Left lung (tissue), 10 donors: ENCODE results near the gene MRTFB. TPM values are rescaled to one million over a fixed set of nuclear protein-coding genes. Genes with fewer than 3 reads are reported as not detected.

Source experiments
- ATAC-seq: fragments of 200-7000 bp; cut with Tn5 transposase; one replicate; pipeline ENCODE4 v1.9.1; 2020; ENCODE audit warnings: moderate library complexity
- DNase-seq, 4 donors: peaks; one replicate each; pipeline ENCODE4 v3.0.0-alpha.2; 2013 to 2020
- H3K27ac ChIP-seq, 2 donors: fragments of 200-600 bp; sonication (generic) in 1 of 2; one replicate each; pipeline versions ENCODE4 v1.5.0 to v1.8.0; 2020 to 2021
- H3K27me3 ChIP-seq, 2 donors: fragments of 200-600 bp; sonication (generic) in 1 of 2; one replicate each; pipeline versions ENCODE4 v1.5.0 to v1.8.0; 2020 to 2021
- H3K36me3 ChIP-seq, 2 donors: fragments of 200-600 bp; sonication (generic) in 1 of 2; one replicate each; pipeline versions ENCODE4 v1.5.0 to v1.8.0; 2020 to 2021
- H3K4me1 ChIP-seq, 2 donors: fragments of 200-600 bp; one replicate each; pipeline ENCODE4 v1.8.0; 2021
- H3K4me3 ChIP-seq, 2 donors: fragments of 200-600 bp; sonication (generic) in 1 of 2; one replicate each; pipeline versions ENCODE4 v1.5.0 to v1.8.0; 2020 to 2021; ENCODE audit warnings: mild to moderate bottlenecking in 1 of 2
- H3K9me3 ChIP-seq, 2 donors: fragments of 200-600 bp; sonication (generic) in 1 of 2; one replicate each; pipeline versions ENCODE4 v1.5.0 to v1.8.0; 2020 to 2021
- CTCF ChIP-seq, 2 donors: fragments of 200-600 bp; sonication (generic) in 1 of 2; IDR thresholded peaks; one replicate each; pipeline versions ENCODE4 v1.5.0 to v1.8.0; 2021; ENCODE audit warnings: antibody characterized with exemption in 2 of 2
- intact Hi-C, 2 donors: fragments of 100-400 bp; cut with DNase I; formaldehyde crosslinking; loops; one replicate each; pipeline versions ENCODE4 v1.11.2 to v1.14.2; 2022
- polyA plus RNA-seq, 6 donors: library from polyadenylated mRNA; unstranded; fragments of 120-200 nt; gene quantifications; one replicate each; pipeline ENCODE4 v1.2.1, GENCODE V29; 2013; ENCODE audit not compliant: insufficient read length in 6 of 6
- total RNA-seq, 2 donors: library from RNA; stranded (reverse); fragmentation: NEBNext Ultra II Directional; extraction: Animal tissue kit (Norgen Biotek cat#: 25700); gene quantifications; one replicate each; pipeline ENCODE4 v1.2.1, GENCODE V29; 2021
- donor health status: DM: no; HTN: yes; CAD: no.
- donor health status: DM: no; HTN: no; CAD: no.

Gene MRTFB
- total and polyA plus RNA-seq, 8 donors, result 34.4 to 48.9 (median 36.7) TPM

- TF ChIP-seq CTCF (IDR thresholded peaks at IDR 0.05), result no peak
- intact Hi-C loops, result no loop called here
- Histone ChIP-seq H3K4me1 (peaks cover 9 to 11% of the 10 kb centered on the region in 2 donors), H3K9me3 (no peaks in the 10 kb centered on the region), H3K36me3 (no peaks in the 10 kb centered on the region), H3K4me3 (no peak overlapping the region), H3K27ac (no peak overlapping the region), H3K27me3 (peaks cover 0 to 44% of the 10 kb centered on the region in 2 donors)
- DNase-seq (no peak), ATAC-seq (no peak)
Observed at GRCh38 chr16:14307527-14308367, 236.6 kb downstream of the MRTFB start.

GRCh38 chr16:14308368-14308723, 237.2 kb downstream of the MRTFB start:
- Histone ChIP-seq H3K4me1 (peaks cover 5% of the 10 kb centered on the region in 2 donors), H3K27me3 (peaks cover 0 to 38% of the 10 kb centered on the region in 2 donors), H3K36me3 (no peaks in the 10 kb centered on the region), H3K4me3 (no peak overlapping the region), H3K9me3 (no peaks in the 10 kb centered on the region), H3K27ac (no peak overlapping the region)
- no peak for ATAC-seq
- DNase-seq, result no peak
- intact Hi-C loops, result no loop called here
- TF ChIP-seq CTCF (IDR thresholded peaks at IDR 0.05), result no peak

- Histone ChIP-seq H3K9me3 (no peaks in the 10 kb centered on the region), H3K4me3 (no peak overlapping the region), H3K36me3 (no peaks in the 10 kb centered on the region), H3K27me3 (peaks cover 0 to 29% of the 10 kb centered on the region in 2 donors), H3K4me1 (peaks cover 0 to 3% of the 10 kb centered on the region in 2 donors), H3K27ac (no peak overlapping the region)
- TF ChIP-seq CTCF (IDR thresholded peaks at IDR 0.05), result no peak
- intact Hi-C loops, result no loop called here
- DNase-seq (peak in 1 of 4 donors; percentile 62), ATAC-seq (no peak)
Observed at GRCh38 chr16:14309001-14309886, 238.1 kb downstream of the MRTFB start.

GRCh38 chr16:14309906-14310305, 238.8 kb downstream of the MRTFB start:
- H3K9me3 ChIP-seq, result no peaks in the 10 kb centered on the region
- H3K27ac ChIP-seq, result no peak overlapping the region
- DNase-seq (no peak), ATAC-seq (peak; percentile 30)
- H3K4me3 ChIP-seq, result no peak overlapping the region
- H3K27me3 ChIP-seq, result peaks cover 0 to 22% of the 10 kb centered on the region in 2 donors
- H3K36me3 ChIP-seq, result no peaks in the 10 kb centered on the region
- no peak for TF ChIP-seq CTCF (IDR thresholded peaks at IDR 0.05)
- peaks cover 0 to 3% of the 10 kb centered on the region in 2 donors for H3K4me1 ChIP-seq
- intact Hi-C loops, result no loop called here

- DNase-seq (no peak), ATAC-seq (no peak)
- Histone ChIP-seq H3K4me3 (no peak overlapping the region), H3K27ac (no peak overlapping the region), H3K9me3 (no peaks in the 10 kb centered on the region), H3K36me3 (no peaks in the 10 kb centered on the region), H3K27me3 (peaks cover 0 to 16% of the 10 kb centered on the region in 2 donors), H3K4me1 (peaks cover 0 to 3% of the 10 kb centered on the region in 2 donors)
- intact Hi-C loops, result no loop called here
- TF ChIP-seq CTCF (IDR thresholded peaks at IDR 0.05), result no peak
Observed at GRCh38 chr16:14310519-14310991, 239.4 kb downstream of the MRTFB start.
